Effector memory CD8-positive, alpha-beta T cell (primary cell): Measurements from ENCODE around the gene SHISAL1.

ENCODE experiments used
- ATAC-seq: fragments of 150-1000 bp; cut with Tn5 transposase; replicated peaks from 2 replicates; pipeline ENCODE4 v1.10.0; 2021; ENCODE audit warnings: mild to moderate bottlenecking, moderate library complexity
- DNase-seq, 3 experiments: peaks; one replicate each; pipeline ENCODE4 v3.0.0; 2021
- H3K27ac Mint-ChIP-seq, 2 donors: one replicate each; pipeline ENCODE4 v1.8.0; 2022; ENCODE audit warnings: mild to moderate bottlenecking in 2 of 2, mixed read lengths in 2 of 2, moderate library complexity in 2 of 2
- H3K27me3 Mint-ChIP-seq, 2 donors: one replicate each; pipeline ENCODE4 v1.8.0; 2022; ENCODE audit warnings: mixed read lengths in 2 of 2
- H3K36me3 Mint-ChIP-seq: one replicate; pipeline ENCODE4 v1.8.0; 2022; ENCODE audit warnings: mild to moderate bottlenecking, moderate library complexity, mixed read lengths; ENCODE audit not compliant: insufficient read depth
- H3K4me1 Mint-ChIP-seq, 2 donors: one replicate each; pipeline ENCODE4 v1.8.0; 2022; ENCODE audit warnings: low read depth in 2 of 2, mixed read lengths in 2 of 2
- H3K4me3 Mint-ChIP-seq, 2 donors: one replicate each; pipeline ENCODE4 v1.8.0; 2022; ENCODE audit warnings: mild to moderate bottlenecking in 2 of 2, mixed read lengths in 2 of 2, moderate library complexity in 2 of 2
- H3K9me3 Mint-ChIP-seq, 2 donors: one replicate each; pipeline ENCODE4 v1.8.0; 2022; ENCODE audit warnings: mixed read lengths in 2 of 2

SHISAL1 gene

DNA sequence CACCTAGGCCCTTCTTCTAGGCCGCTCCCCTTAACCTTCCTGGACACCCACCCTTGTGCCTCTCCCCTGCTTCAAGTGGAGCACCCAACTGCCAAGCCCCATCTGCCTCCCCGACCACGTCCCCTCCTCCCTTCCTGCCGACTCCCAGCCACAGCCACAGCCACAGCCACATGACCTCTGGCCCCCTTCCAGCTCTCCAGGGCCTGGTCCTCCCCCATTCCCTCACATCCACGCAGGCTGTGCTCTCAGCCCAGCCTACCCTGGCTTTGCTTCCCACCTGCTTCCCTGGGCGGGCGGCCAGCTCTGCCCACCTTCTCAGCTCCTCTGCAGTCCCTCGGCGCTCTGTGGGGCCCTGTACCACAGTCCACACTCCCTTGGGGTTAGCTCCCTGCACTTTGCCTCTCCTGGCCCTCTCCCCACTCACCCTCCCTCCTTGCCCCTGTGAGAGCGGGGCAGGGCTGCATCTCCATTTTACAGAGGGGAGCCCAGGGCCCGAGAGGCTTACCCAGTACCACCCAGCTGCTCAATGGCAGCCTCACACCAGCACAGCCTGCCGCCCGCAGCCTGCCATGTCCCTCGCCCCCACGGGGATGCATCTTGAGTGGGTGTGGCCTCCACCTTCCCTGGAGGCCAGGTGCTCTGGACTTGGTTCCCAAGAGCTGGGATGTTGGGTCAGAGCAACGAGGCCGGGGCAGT lies 111.7 kb downstream of the SHISAL1 start:
- peaks cover 26% of the 10 kb centered on the region for H3K36me3 Mint-ChIP-seq
- H3K27me3 Mint-ChIP-seq = no peaks in the 10 kb centered on the region
- peak overlapping the region in 1 of 2 donors; percentile 34 for H3K4me3 Mint-ChIP-seq
- ATAC-seq = no peak
- no peak for DNase-seq
- H3K4me1 Mint-ChIP-seq = peaks cover 21 to 22% of the 10 kb centered on the region in 2 donors
- H3K9me3 Mint-ChIP-seq = no peaks in the 10 kb centered on the region
- peak overlapping the region; percentile 82 to 91 for H3K27ac Mint-ChIP-seq

DNA sequence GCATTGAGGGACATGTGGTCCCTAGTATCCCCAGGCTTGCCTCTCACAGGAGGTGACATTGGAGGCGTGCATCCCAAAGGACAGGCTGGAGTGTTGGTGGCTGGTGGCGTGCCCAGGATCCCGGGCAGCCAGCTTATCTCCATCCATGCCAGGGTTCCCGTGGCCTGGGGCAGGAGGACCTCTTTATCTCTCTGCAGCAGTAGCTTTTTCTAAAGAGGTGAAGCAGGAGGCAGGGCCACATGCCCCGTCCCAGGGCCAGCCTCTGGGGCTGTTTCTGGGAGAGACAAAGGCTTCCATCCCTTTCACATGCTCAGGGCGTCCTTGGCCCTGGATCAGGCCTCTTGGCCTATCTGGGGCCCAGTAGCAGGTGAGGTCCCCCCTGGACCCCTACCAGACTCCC lies 112.3 kb downstream of the SHISAL1 start:
- ATAC-seq = no peak
- Mint-ChIP-seq H3K9me3 (no peaks in the 10 kb centered on the region), H3K4me3 (no peak overlapping the region), H3K36me3 (peaks cover 32% of the 10 kb centered on the region), H3K4me1 (peaks cover 20 to 22% of the 10 kb centered on the region in 2 donors), H3K27ac (peak overlapping the region; percentile 82 to 91), H3K27me3 (no peaks in the 10 kb centered on the region)
- no peak for DNase-seq

DNA sequence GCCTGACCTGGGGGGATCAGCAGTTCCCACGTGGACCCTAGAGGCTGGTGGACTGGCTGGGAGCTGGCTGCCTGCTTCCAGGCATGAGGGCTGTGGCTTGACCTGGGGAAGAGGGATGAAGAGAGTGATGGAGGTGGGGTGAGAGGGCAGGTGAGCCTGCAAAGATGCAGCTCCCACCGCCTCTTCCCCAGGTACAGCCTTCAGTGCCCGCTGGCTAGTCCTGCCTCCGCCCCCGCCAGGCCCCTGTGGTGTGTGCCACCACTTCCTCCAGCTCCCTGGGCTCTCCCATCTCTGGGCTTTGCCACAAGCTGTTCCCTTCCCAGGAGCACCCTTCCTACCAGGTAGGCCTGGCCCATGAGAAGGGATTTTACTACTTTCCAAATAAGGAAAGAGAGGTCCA lies 112.9 kb downstream of the SHISAL1 start:
- Mint-ChIP-seq H3K27ac (peak overlapping the region; percentile 82 to 91), H3K4me3 (no peak overlapping the region)

DNA sequence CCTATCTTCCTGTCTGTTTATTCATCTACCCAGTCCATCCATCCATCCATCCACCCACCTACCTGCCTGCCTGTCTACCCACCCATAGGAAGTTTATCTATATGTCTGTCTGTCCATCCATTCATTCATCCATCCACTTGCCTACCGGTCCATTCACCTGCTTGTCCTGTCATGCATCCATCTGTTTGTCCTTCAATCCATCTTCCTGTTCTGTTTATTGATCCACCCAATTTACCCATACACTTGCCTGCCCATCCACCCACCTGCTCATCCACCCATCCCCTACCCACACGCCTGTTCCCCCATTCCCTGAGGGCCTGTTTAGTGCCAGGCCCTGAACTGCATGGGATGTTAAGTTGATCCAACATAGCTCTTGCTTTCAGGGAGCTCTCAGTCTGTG lies 113.6 kb downstream of the SHISAL1 start:
- H3K36me3 Mint-ChIP-seq = peaks cover 32% of the 10 kb centered on the region
- DNase-seq = no peak
- H3K27ac Mint-ChIP-seq = peak overlapping the region; percentile 82

More for the DNA sequence above, 112.9 kb downstream of the SHISAL1 start:
- Mint-ChIP-seq H3K9me3 (no peaks in the 10 kb centered on the region), H3K36me3 (peaks cover 34% of the 10 kb centered on the region), H3K27me3 (no peaks in the 10 kb centered on the region), H3K4me1 (peaks cover 19 to 26% of the 10 kb centered on the region in 2 donors)
- DNase-seq = no peak
- no peak for ATAC-seq

DNA sequence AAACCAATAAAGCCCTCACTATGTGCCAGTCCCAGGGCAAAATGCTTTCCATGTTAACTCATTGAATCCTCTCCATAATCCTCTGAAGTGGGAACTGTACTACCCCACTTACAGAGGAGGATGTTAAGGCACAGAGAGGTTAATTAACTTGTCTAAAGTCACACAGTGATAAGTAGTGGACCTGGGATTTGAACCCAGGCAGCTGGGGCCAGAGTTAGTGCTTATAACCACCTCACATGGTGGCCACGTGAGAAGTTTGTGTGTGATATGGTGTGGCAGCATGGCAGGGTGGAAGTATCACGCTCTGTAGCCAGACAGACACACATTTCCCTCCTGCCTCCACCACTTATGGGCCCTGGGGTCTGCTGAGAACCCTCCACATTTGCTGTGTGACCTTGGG lies 115.5 kb downstream of the SHISAL1 start:
- H3K27ac Mint-ChIP-seq = no peak overlapping the region
- no peaks in the 10 kb centered on the region for H3K27me3 Mint-ChIP-seq
- H3K4me1 Mint-ChIP-seq = peaks cover 39 to 44% of the 10 kb centered on the region in 2 donors
- peaks cover 23% of the 10 kb centered on the region for H3K36me3 Mint-ChIP-seq
- ATAC-seq (no peak), DNase-seq (no peak)
- no peak overlapping the region for H3K4me3 Mint-ChIP-seq
- H3K9me3 Mint-ChIP-seq = no peaks in the 10 kb centered on the region

More for the DNA sequence above, 113.6 kb downstream of the SHISAL1 start:
- H3K4me3 Mint-ChIP-seq = no peak overlapping the region
- peaks cover 26 to 33% of the 10 kb centered on the region in 2 donors for H3K4me1 Mint-ChIP-seq
- H3K27me3 Mint-ChIP-seq = no peaks in the 10 kb centered on the region
- no peak for ATAC-seq
- no peaks in the 10 kb centered on the region for H3K9me3 Mint-ChIP-seq

DNA sequence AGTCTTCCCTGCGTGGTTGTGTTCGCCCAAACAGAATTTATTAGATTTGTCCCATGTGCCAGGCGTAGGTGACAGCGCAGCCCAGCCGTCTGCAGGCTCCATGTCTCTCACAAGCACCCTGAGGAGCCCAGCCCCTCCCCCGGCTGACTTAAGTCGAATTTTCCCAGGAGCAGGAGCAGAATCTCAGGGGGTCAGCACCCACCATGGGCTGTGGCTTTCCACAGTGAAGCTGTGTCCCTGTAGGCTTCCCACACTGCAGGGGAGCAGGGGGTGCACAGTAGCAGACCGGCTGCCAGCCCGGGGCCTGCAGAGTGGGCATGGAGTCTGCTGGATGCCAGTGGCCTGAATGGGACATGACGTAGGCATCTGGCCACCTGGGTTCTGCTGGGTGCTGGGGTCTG lies 116.0 kb downstream of the SHISAL1 start:
- peaks cover 19% of the 10 kb centered on the region for H3K36me3 Mint-ChIP-seq
- H3K27me3 Mint-ChIP-seq = no peaks in the 10 kb centered on the region
- DNase-seq = no peak
- ATAC-seq = no peak
- H3K9me3 Mint-ChIP-seq = no peaks in the 10 kb centered on the region
- H3K27ac Mint-ChIP-seq = no peak overlapping the region
- peaks cover 39 to 44% of the 10 kb centered on the region in 2 donors for H3K4me1 Mint-ChIP-seq
- no peak overlapping the region for H3K4me3 Mint-ChIP-seq

DNA sequence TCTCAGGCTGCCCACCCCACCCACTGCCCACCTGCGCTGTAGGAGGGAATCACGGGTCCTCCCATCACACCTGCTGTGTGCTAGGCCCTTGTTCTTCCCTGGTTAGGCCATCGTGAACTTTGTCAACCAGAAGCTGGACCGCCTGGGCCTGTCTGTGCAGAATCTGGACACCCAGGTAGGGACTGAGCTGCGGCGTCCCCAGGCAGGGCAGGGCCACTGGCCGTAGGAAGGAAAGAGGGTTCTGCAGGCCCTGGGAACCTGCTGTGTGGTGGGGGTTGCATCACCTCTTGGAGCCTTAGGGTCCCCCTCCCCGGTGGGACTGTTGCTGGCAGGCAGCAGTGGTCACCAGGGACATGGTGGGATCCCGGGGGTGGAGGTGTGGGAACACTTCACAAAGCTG lies 116.5 kb downstream of the SHISAL1 start:
- no peaks in the 10 kb centered on the region for H3K9me3 Mint-ChIP-seq
- H3K27ac Mint-ChIP-seq = no peak overlapping the region
- ATAC-seq (no peak), DNase-seq (no peak)
- H3K4me3 Mint-ChIP-seq = no peak overlapping the region
- H3K4me1 Mint-ChIP-seq = peaks cover 42 to 44% of the 10 kb centered on the region in 2 donors
- H3K27me3 Mint-ChIP-seq = no peaks in the 10 kb centered on the region
- peaks cover 19% of the 10 kb centered on the region for H3K36me3 Mint-ChIP-seq

DNA sequence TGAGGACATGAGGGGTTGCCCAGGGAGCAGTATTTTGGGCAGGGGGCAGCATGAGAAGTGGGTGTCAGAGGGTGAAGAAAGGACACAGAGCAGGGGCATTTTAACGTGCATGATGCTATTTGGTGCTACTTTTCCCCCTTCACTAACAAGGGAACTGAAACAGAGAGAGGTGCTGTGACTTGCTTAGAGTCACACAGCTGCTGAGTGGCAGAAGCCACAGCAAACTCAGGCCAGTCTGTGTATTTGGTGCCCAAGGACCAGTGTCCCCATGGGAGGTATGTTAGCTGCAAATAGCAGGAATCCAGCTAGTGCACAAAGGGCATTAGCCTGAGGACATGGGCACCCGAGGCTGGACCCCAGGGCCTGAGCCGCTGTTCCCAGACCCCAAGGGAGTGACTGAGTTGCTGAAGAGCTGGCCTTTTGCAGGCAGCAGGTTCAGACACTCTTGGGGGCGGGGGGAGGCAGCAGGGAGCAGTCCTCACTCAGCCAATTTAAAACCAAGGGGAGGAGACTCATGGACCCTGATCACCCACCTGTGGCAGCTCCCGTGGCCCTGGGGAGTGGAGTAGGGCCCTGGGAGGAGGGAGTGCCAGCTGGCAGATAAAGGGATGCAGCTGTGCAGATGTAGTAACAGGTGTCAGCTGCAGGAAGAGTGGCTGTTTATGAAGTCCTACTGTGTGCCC lies 117.4 kb downstream of the SHISAL1 start:
- Mint-ChIP-seq H3K4me1 (peaks cover 38 to 39% of the 10 kb centered on the region in 2 donors), H3K4me3 (no peak overlapping the region), H3K36me3 (peaks cover 19% of the 10 kb centered on the region)

DNA sequence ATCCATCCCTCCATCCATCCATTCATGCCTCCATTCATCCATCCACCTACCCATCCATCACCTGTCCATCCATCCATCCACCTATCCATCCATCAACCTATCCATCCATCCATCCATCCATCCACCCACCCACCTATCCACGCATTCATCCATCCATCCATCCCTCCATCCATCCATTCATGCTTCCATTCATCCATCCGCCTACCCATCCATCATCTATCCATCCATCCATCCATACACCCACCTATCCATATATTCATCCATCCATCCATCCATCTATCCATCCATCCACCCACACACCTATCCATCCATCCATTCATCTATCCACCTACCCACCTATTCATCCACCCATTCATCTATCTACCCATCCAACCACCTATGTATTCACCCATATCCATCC lies 118.2 kb downstream of the SHISAL1 start:
- DNase-seq (no peak), ATAC-seq (no peak)
- no peaks in the 10 kb centered on the region for H3K9me3 Mint-ChIP-seq
- H3K4me3 Mint-ChIP-seq = no peak overlapping the region
- H3K36me3 Mint-ChIP-seq = peaks cover 19% of the 10 kb centered on the region
- H3K27me3 Mint-ChIP-seq = no peaks in the 10 kb centered on the region
- H3K27ac Mint-ChIP-seq = peak overlapping the region in 1 of 2 donors; percentile 24
- H3K4me1 Mint-ChIP-seq = peaks cover 33 to 39% of the 10 kb centered on the region in 2 donors

More for the DNA sequence above, 117.4 kb downstream of the SHISAL1 start:
- ATAC-seq = no peak
- Mint-ChIP-seq H3K9me3 (no peaks in the 10 kb centered on the region), H3K27me3 (no peaks in the 10 kb centered on the region), H3K27ac (peak overlapping the region in 1 of 2 donors; percentile 24)
- no peak for DNase-seq
